Esophagus muscularis mucosa (tissue), 4 donors: ENCODE data around the gene SIK3.

Experiments
- EP300 ChIP-seq: sonication (generic); formaldehyde crosslinking; IDR thresholded peaks from one replicate; pipeline ENCODE4 v1.6.1; 2017; ENCODE audit warnings: antibody characterized with exemption
- POLR2A ChIP-seq: fragments of 450-650 bp; IDR thresholded peaks from one replicate; pipeline ENCODE4 v1.6.1; 2017; ENCODE audit warnings: antibody characterized with exemption, moderate library complexity, mild to moderate bottlenecking, low read depth
- POLR2AphosphoS5 ChIP-seq, 2 donors: sonication (generic); formaldehyde crosslinking; IDR thresholded peaks; one replicate each; pipeline ENCODE4 v1.6.1; 2017; ENCODE audit warnings: antibody characterized with exemption in 2 of 2
- TF ChIP-seq, protein P1 (sequence below), 3 experiments: fragments of 200-600 bp in 2 of 3; fragments of 450-650 bp in 1 of 3; sonication (generic) in 2 of 3; IDR thresholded peaks; one replicate each; pipeline ENCODE4 v1.5.1; 2017 to 2019; ENCODE audit warnings: antibody characterized with exemption in 3 of 3, mild to moderate bottlenecking in 2 of 3, moderate library complexity in 1 of 3

DNA sequence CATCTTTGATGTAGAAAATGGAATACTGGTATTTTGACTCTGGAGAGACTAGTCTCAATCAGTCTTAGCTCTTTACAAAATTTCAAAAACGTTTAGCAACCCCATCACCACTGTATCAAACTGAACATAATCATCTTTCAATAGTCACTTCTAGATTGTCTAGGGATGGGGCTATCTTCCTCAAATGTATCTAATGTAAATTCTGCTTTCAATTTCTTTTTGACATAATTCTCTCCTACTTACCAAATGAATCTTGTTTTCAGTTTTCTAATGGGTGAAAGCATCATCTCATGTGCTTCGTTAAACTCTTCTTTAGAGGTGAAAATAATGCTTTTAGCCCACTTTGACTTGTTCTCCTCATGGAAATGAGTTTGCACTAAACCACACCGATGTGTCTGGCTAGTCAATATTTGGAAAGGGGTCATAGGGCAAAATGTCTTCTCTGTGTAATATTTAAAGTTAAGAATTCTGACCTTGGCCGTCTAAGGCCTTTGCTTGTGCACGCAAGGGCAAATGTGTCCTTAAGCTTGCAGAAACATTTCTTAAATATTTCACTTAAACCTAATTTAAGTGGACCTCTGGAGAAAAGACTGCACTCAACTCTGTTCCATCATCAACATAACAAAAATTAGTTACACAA lies 5.2 kb downstream of the SIK3 start:
- TF ChIP-seq POLR2AphosphoS5 (IDR thresholded peaks at IDR 0.05) = no peak
- TF ChIP-seq, protein P1, sequence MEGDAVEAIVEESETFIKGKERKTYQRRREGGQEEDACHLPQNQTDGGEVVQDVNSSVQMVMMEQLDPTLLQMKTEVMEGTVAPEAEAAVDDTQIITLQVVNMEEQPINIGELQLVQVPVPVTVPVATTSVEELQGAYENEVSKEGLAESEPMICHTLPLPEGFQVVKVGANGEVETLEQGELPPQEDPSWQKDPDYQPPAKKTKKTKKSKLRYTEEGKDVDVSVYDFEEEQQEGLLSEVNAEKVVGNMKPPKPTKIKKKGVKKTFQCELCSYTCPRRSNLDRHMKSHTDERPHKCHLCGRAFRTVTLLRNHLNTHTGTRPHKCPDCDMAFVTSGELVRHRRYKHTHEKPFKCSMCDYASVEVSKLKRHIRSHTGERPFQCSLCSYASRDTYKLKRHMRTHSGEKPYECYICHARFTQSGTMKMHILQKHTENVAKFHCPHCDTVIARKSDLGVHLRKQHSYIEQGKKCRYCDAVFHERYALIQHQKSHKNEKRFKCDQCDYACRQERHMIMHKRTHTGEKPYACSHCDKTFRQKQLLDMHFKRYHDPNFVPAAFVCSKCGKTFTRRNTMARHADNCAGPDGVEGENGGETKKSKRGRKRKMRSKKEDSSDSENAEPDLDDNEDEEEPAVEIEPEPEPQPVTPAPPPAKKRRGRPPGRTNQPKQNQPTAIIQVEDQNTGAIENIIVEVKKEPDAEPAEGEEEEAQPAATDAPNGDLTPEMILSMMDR (IDR thresholded peaks at IDR 0.05) = no peak
- no peak for TF ChIP-seq POLR2A
- TF ChIP-seq EP300 = no peak
